Measurements from ENCODE around the gene TDRD10. TPM values are rescaled to one million over a fixed set of nuclear protein-coding genes. Genes with fewer than 3 reads are reported as not detected.
"Not testable (repeated sequence)": the region's sequence is repeated elsewhere in the genome, so short reads cannot be mapped to it uniquely, and the experiment has no call there.

The TDRD10 gene
- total and polyA plus RNA-seq, 2 of the 4 experiments (the other 2 are of a cell fraction), result not detected

DNA sequence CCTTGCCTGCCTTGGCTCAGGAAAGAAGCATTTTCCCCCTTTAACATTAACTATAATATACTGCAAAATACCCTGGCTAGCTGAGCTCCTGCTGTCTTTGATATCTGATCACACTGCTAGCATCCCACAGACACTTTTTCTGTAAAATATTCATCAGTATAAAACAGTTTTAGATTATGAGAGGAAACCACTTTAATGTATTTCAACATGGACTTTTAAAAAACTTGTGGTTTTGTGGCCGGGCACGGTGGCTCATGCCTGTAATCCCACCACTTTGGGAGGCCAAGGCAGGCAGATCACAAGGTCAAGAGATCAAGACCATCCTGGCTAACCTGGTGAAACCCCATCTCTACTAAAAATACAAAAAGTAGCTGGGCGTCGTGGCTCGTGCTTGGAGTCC is 15.3 kb upstream of the TDRD10 start:
- H3K4me1 ChIP-seq (ENCODE audit: control insufficient read depth, insufficient read depth, low read length); H3K27ac ChIP-seq (ENCODE audit: insufficient read depth, low read length); ATAC-seq (ENCODE audit: low read depth); POLR2A ChIA-PET (ENCODE audit: unreplicated experiment); H4K20me1 ChIP-seq (ENCODE audit: insufficient read depth, low read length); H3K79me1 ChIP-seq (ENCODE audit: low read depth in 1 of 2, low read length in 2 of 2); H3K9ac ChIP-seq (ENCODE audit: low read depth, low read length); H3K4me2 ChIP-seq (ENCODE audit: low read depth, low read length); H2AK9ac ChIP-seq (replicated peaks; ENCODE audit: low read depth, low read length, poor library complexity); intact Hi-C loops (cut with micrococcal nuclease); H2AK5ac ChIP-seq (ENCODE audit: low read depth, low read length); H3K14ac ChIP-seq (replicated peaks; ENCODE audit: low read depth, low read length); H3K4me3 ChIP-seq (ENCODE audit: insufficient read depth, low read depth, low read length); dilution Hi-C loops (cut with HindIII; ENCODE audit: low sequenced_read_pairs, unreplicated experiment); H4K5ac ChIP-seq (ENCODE audit: low read depth, low read length); H3K23ac ChIP-seq (ENCODE audit: low read depth, low read length); H2BK15ac ChIP-seq (ENCODE audit: low read depth, low read length); H4K8ac ChIP-seq (ENCODE audit: low read depth in 2 of 2, low read length in 2 of 2); DNase-seq; H3K18ac ChIP-seq (ENCODE audit: low read depth, low read length); H2BK20ac ChIP-seq (ENCODE audit: low read depth, low read length); H3K9me3 ChIP-seq (ENCODE audit: control insufficient read depth, insufficient read depth, low read length); H4K91ac ChIP-seq (ENCODE audit: insufficient read depth, low read depth, low read length); H3K56ac ChIP-seq (ENCODE audit: extremely low read depth, insufficient read depth, low read length); H3K9me1 ChIP-seq (ENCODE audit: insufficient read depth, low read length); H3K4ac ChIP-seq (ENCODE audit: low read depth, low read length); H2BK120ac ChIP-seq (ENCODE audit: low read depth, low read length); BruUV-seq (replicated peaks); H2AFZ ChIP-seq (replicated peaks; ENCODE audit: low read length, poor library complexity); H2BK5ac ChIP-seq (ENCODE audit: low read depth, low read length, poor library complexity, severe bottlenecking); H3K36me3 ChIP-seq (ENCODE audit: control insufficient read depth, insufficient read depth, low read length): not testable (repeated sequence)
- 73% methylated on average over 3 of the region's 5 CpGs; no CpG with 5 or more reads in 1 of the 2 experiments for WGBS, 2 experiments (ENCODE audit: extremely low coverage in 2 of 2, insufficient read length in 1 of 2)
- in situ Hi-C loops (cut with MboI; ENCODE audit: low sequenced_read_pairs), result loop anchor here (5.0 kb wide), 1 partner anchor 61 kb away; no protein-coding TSS in a partner anchor
- CTCF ChIA-PET, result interaction anchor here (1.0 kb wide), 1 partner anchor 60 kb away, joined by 6 read pairs; no protein-coding TSS in a partner anchor
- H3K27me3 ChIP-seq (ENCODE audit: control insufficient read depth, insufficient read depth, low read length), result peaks cover 53% of the 10 kb centered on the region

Data from IMR-90 (cell line).